Glomerular visceral epithelial cell (primary cell): Measurements from ENCODE around the gene DDX49.

ENCODE experiments used
- DNase-seq: peaks from one replicate; pipeline ENCODE4 v3.0.0-alpha.2; 2016; ENCODE audit errors: extremely low spot score

Gene DDX49, protein sequence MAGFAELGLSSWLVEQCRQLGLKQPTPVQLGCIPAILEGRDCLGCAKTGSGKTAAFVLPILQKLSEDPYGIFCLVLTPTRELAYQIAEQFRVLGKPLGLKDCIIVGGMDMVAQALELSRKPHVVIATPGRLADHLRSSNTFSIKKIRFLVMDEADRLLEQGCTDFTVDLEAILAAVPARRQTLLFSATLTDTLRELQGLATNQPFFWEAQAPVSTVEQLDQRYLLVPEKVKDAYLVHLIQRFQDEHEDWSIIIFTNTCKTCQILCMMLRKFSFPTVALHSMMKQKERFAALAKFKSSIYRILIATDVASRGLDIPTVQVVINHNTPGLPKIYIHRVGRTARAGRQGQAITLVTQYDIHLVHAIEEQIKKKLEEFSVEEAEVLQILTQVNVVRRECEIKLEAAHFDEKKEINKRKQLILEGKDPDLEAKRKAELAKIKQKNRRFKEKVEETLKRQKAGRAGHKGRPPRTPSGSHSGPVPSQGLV

DNA sequence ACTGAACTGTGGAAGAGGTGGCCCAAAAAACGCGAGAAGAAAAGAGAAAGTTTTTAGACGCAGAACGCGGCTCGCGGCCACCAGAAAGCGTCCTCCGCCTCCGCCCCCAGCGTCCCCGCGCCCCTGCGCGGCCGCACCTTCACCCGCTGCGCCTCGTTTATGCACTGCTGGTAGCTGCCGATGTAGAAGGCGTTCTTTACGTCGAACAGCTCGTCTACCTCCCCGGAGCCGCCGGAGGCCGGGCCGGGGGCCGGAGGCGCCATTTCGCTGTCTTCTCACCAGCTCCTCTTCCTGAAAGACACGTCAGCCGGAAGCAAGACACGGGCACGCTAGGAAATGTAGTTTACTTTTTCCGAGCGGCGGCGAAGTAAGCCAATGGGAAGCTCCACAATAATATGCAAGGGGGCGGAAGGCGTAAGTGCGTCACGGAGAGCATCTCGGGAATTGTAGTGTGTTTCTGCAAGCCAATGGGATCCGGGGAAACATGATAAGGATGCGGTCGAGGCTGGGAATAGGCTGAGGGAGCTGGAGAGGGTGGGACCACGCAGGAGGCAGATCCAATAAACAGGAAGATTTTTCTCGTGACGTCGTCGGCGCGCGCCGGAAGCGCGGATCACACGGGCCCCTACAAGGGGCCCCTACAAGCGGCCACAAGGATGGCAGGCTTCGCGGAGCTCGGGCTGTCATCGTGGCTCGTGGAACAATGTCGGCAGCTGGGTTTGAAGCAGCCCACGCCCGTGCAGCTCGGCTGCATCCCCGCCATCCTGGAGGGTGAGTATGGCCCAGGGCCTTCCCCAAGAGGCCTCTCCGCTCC lies at the start of gene DDX49, which contains the start of gene COPE:
Gene DDX49 (plus strand): TSS at position 630 of the 814 bp plus-strand sequence. CDS start 27 bp downstream, at position 657.
Gene COPE (minus strand): TSS at position 302 of the 814 bp plus-strand sequence. CDS start 39 bp downstream, at position 263.
- peak; percentile 100 for DNase-seq

DNA sequence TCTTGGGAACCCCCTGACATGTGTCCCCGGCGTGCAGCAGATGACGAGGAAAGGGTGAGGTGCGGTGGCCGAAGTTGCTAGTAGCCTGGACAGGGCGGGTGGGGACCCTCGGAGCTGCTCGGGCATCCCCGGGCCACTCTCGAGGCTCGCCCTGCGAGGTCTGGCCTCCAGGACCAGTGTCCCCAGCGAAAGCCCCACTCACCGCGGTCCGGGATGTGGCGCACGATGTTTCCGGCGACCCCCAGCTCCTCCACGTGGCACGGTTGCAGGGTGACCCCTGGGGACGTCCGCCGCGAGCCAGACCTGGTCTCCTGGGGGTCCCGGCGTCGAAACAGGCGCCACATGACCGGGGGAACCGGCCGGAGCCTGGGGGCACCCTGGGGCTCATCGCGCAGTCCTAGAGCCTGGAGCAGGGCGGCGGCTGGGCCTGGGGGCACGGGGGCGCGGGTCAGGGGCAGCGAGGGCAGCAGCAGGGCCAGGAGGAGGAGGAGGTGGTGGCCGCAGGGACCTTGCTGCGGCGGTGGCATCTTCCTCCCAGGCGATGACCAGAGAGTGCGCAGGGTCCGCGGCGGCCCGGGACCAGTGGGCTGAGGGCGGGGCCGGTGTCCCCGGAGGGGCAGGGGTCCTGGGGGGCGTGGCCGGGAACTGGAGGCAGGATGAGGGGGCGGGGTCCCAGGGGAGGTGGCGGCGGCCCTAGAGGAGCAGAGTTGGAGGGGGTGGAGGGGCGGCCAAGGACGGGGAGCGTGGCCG lies 49.6 kb upstream of the DDX49 start:
- DNase-seq: no peak

DNA sequence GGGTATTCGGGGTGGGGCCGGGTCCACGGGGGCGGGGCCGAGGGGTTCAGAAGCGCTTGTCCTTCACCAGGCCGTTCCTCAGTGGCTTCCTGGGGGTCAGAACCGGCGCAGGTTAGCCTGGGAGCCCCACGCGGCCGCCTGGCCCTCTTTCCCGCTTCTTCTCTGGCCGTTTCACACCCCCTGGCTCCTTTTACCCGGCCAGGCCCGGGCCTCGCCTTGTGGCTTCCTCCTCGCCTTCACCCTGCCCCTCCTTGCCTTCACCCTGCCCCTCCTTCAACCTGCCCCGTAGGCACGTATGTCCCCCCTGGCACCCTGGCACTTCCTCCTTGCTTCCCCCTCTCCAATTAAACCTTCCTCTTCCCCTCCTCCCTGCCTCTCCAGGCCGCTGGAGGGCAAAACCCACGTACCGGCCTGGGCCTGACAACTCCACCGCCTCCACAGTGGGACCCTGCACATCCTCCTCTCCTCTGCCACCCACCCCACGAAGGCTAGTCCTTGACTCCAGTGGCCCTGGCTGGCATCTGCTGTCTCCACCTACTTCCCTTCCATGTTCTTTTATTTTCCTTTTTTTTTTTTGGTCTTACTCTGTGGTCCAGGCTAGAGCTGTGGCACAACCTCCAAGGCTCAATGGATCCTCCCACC lies 48.9 kb upstream of the DDX49 start:
- DNase-seq: no peak

GRCh38 chr19:18871543-18871942 lies 48.0 kb upstream of the DDX49 start:
- DNase-seq: no peak

GRCh38 chr19:18875726-18876125 lies 43.8 kb upstream of the DDX49 start:
- no peak for DNase-seq

- DNase-seq: no peak
Observed at GRCh38 chr19:18876865-18877264, 42.6 kb upstream of the DDX49 start.

- no peak for DNase-seq
Observed at GRCh38 chr19:18878058-18878797, 41.3 kb upstream of the DDX49 start.

DNA sequence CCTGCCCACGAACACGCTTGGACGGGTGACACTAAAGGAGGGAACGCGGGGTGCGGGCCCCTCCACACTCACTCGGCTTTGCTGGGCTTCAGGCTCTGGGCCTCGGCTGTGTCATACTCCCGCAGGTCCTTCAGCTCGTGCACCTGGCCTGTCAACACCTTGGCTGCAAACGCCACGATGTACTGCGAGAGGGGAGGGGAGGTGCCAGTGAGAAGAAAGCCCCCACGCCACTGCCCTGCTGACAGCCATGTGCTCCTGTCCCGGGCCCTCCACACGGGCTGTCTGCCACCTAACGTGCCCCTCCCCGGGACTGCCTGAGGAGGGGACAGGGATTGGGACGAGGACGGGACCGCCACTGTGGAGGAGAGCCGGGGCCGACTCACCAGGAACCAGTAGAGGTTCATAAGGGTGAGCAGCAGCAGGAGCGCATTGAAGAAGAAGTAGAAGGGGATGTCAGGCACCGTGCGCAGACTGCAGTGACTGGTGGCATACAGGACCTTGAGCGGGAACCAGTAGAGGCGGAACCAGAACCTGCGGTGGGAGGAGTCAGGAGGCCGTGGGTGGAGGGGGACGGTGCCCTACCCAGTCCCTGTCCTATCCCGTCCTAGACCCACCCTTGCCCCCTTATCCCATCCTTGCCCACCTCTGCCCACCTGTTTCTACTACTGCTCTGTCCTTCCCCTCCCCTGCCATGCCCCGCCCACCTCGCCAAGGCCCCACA lies 40.5 kb upstream of the DDX49 start:
- DNase-seq: no peak

- DNase-seq: peak; percentile 26
Observed at GRCh38 chr19:18879579-18880373, 39.7 kb upstream of the DDX49 start.

GRCh38 chr19:18881491-18881890 lies 38.0 kb upstream of the DDX49 start:
- DNase-seq: no peak

DNA sequence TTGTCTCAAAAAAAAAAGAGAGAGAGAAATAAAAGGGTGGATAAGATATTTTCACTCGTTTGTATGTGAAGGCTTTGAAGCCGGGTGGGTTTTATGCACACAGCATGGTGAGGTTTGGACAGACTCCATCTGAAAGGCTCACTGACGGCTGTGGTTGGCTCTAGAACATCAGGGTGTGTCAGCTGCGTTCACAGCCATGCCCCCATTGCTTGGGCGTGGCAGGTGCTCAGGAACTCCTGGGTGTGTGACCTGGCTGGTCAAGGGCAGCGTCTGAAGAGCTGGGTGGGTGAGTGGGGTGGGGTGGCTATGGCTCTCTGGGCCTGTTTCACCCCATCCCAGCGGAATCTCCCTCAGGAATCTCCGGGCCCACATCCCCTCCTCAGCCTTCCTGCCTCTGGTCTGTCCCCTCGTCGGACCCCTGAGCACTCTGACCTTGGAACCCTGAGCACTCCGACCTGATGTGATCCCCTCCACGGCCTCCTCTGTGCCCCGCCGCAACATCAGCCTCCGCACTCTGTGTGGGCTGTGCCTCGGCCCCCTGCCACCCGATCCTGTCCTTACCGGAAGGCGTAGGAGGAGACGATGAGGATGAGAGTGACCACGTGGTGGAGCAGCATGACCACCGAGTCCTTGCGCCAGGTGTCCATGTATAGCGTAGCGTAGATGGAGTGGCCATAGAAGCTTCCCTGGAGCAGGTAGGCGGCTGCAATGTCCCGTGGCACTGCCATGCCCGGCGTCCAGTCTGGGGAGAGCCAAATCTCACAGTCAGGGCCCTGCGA lies 35.8 kb upstream of the DDX49 start:
- no peak for DNase-seq

- no peak for DNase-seq
Observed at GRCh38 chr19:18886972-18887371, 32.5 kb upstream of the DDX49 start.

GRCh38 chr19:18889949-18890745 lies 29.4 kb upstream of the DDX49 start:
- no peak for DNase-seq

GRCh38 chr19:18893587-18894253 lies 25.8 kb upstream of the DDX49 start:
- no peak for DNase-seq

DNA sequence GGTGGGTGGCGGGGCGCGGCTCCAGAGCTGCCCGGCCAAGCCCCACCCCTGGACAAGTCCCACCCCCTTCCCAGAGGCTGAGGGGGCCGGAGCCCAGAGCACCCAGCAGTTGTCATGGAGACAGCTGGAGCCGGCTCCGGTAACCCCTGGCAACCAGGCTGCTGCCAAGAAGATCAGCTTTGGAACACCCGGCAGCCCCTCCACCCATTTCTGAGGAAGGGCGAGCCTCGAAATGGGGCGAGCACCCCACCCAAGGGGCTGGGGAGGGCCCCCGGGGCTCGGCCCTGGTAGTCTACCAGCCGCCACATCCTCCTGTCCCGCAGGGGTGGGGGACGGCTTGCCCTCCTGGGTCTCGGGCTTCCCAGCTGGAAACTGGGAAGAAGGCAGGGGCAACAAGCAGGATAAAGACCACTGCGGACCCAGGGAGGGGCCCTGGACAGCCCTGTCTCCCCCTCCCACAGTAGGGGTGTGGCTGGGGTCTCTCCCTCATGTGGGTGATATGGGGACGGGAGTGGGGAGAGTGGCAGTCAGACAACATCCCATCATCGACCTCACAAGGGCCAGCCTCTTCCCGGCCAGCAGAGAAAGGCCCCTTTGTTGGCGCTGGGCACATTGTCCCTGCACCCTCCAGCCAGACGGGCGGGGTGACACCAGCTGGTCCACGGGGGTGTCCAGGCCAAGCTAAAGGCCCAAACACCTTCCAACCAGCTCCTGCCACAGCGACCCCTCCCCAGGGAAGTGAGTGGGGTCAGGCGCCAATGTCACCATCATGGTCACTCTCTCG lies 25.1 kb upstream of the DDX49 start:
- DNase-seq: no peak
